HG03457 (cell line): ENCODE data around the gene CPT1B.
"Not testable (repeated sequence)": the region's sequence is repeated elsewhere in the genome, so short reads cannot be mapped to it uniquely, and the experiment has no call there.

Source experiments
- ATAC-seq: cut with Tn5 transposase; IDR thresholded peaks from one replicate; pipeline ENCODE4 v1.9.1; 2021; ENCODE audit warnings: moderate number of reproducible peaks; ENCODE audit not compliant: unreplicated experiment

The CPT1B gene

GRCh38 chr22:50610041-50610451 is 31.8 kb upstream of the CPT1B start:
- ATAC-seq = no peak

GRCh38 chr22:50609599-50609998 is 31.4 kb upstream of the CPT1B start:
- no peak for ATAC-seq

GRCh38 chr22:50608996-50609395 is 30.8 kb upstream of the CPT1B start:
- ATAC-seq = no peak

- ATAC-seq = not testable (repeated sequence)
Measured at GRCh38 chr22:50608058-50608840, 30.0 kb upstream of the CPT1B start.

- ATAC-seq = no peak
Measured at GRCh38 chr22:50607659-50608020, 29.4 kb upstream of the CPT1B start.

- no peak for ATAC-seq
Measured at GRCh38 chr22:50606946-50607658, 28.9 kb upstream of the CPT1B start.

- no peak for ATAC-seq
Measured at GRCh38 chr22:50606165-50606945, 28.1 kb upstream of the CPT1B start.

GRCh38 chr22:50605613-50606074 is 27.4 kb upstream of the CPT1B start:
- ATAC-seq = no peak

- no peak for ATAC-seq
Measured at GRCh38 chr22:50605002-50605612, 26.9 kb upstream of the CPT1B start.

- ATAC-seq = no peak
Measured at GRCh38 chr22:50604256-50605001, 26.2 kb upstream of the CPT1B start.

GRCh38 chr22:50603511-50604255 is 25.5 kb upstream of the CPT1B start:
- no peak for ATAC-seq

- no peak for ATAC-seq
Measured at GRCh38 chr22:50602338-50602700, 24.1 kb upstream of the CPT1B start.

- ATAC-seq = no peak
Measured at GRCh38 chr22:50601669-50602337, 23.6 kb upstream of the CPT1B start.

GRCh38 chr22:50600967-50601668 is 22.9 kb upstream of the CPT1B start:
- no peak for ATAC-seq

GRCh38 chr22:50600538-50600937 is 22.3 kb upstream of the CPT1B start, which contains the start of gene MAPK8IP2:
Gene MAPK8IP2, plus strand, starts transcription at chr22:50600793. Its CDS starts 26 bp downstream, at chr22:50600819.
- ATAC-seq = no peak

- ATAC-seq = no peak
Measured at GRCh38 chr22:50599816-50600455, 21.7 kb upstream of the CPT1B start.

- no peak for ATAC-seq
Measured at GRCh38 chr22:50597097-50597496, 18.9 kb upstream of the CPT1B start.

GRCh38 chr22:50595189-50595588 is 17.0 kb upstream of the CPT1B start:
- ATAC-seq = no peak
